SHP77 treated with DMSO at 0.1 percent for 48 hours (cell line): ENCODE measurements around the gene SLC22A31.
A peak's percentile ranks its signal among the peaks of the same experiment; 100 is the strongest.
"Not testable (repeated sequence)": the region's sequence is repeated elsewhere in the genome, so short reads cannot be mapped to it uniquely, and the experiment has no call there.

ENCODE experiments used
- DNase-seq: peaks from one replicate; lab custom pipeline; 2025; lab: John Stamatoyannopoulos, UW

The SLC22A31 gene

DNA sequence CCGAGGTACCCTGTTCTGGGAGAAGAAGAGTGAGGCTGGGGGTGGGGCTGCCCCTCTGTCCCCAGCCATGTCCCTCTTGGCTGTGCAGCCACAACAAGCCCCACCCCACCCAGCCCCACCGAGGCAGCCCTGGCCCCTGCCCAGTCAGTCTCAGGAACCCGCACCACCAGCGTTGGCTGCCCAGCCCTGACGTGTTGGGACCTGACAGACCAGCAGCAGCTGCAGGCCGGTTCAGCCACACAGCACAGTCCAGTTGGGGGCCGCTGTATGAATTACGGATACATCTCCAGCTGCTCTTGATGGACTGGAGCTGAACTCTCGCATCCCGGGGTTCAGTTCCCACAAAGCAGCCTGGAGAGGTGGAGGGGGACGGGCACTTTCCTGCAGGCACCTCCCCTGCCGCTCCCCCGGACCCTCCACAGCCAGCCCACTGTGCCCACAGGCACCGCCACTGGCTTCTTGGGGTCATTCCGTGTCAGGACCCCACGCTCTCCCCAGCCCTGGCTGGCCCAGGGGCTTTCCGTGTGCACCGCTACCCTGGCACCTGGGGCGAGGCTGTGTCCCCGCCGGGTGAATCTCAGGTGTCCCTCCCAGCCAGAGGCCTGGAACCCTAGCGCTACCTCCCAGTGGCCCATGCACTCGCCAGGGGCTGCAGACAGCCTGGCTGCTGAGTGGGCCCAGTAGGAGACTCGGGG is 21.7 kb downstream of the SLC22A31 start:
- DNase-seq, result no peak

DNA sequence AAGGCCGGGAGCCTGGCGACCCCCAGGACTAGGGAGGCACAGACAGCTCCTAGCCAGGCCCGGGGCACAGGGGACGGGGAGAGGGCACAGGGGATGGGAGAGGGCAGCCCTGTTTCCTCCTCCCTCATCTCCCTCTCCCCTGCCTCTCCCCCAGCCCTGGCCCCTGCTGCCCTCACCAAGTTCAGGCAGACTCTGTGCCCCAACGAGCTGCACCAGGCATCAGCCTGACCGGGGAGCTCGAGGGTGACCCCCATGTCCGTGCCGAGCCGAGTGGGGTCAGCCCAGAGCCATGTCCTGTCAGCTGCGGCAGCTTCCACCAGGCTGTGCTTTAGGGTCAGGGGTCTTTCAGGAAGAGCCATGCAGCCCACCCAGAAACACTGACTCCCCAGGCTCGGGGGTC is 22.8 kb downstream of the SLC22A31 start:
- no peak for DNase-seq

DNA sequence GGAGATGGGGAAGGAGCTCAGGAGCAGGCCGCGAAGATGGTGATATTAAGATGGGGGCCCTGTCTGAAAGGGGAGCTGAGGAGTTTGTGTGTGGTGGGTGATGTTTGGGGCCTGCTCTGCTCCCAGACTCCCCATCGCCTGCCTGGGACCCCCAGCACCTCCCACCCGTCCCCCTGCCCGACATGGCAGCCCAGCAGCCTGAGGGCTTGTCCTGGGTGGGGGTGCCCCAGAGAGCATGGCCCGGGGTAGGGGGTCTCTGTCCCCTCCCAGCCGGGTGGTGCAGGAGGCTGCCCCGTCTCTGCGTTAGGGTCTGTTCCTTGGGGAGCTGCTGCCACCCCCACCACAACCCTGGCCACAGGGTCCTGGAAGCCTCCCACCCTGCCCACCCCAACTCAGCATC is 23.6 kb downstream of the SLC22A31 start:
- no peak for DNase-seq

DNA sequence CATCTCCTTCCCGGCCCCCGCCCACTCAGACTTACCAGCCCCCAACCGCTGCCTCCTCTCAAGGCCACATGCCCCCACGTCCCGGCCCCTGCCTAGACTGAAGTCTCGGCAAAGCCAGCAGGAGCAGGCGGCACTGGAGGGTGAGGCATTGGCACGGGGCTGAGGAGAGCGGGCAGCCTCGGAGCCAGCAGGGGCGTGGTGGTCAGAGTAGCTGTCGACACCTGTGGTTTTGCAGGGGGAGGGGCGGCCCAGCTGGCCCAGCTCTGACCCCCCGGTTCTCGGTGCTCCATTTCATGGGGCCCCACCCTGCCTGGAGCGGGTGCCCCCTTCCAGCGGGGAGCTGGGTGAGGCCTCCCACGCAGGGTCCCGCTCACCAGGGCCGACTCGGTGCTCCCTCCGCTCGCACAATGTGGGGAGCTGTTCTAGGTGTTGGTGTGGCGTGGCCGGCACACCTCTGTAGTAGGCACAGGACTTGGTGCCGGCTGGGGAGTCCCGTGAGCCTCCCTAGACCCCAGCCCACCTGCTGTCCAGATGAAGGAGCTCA is 24.1 kb downstream of the SLC22A31 start:
- DNase-seq, result no peak

DNA sequence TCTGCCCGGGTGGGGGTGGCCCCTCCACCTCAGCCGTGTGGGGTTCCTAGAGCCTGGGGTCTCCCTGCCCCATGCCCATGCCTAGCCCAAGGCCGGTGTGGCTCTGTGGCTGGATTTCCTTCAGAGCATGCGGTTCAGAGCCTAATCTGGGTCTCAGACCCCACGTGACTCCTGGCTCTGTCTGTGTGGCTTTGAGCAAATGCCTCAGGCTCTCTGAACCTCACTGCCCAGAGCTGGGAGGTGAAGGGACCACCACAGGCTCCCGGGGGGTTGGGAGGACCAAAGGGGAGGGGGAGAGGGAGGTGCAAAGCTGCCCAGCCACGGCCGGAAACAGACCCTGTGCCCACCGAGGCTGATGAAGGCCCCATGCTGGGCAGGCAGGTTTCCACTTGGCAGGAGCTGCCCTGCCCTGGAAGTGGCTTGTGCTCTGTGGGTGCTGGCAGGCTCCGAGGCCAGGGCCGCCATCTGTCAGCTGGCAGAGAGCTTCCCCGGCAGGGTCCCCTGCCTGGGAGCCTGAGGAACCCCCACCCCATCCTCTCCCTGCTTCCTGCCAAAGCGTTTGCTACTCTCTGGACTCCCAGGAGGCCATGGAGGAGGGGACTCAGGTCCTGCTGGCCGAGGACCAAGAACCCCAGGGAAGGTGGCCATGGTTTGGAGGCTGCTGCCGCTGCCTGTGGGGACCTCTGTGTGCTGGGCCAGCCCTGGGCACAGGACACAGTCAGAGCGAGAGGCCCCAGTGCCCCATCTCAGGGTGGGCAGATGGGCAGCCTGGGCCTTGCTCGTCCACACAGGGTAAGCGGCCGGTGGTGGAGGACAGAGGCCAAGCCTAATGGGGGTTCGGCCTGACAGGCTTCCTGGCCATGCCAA is 24.8 kb downstream of the SLC22A31 start:
- no peak for DNase-seq

DNA sequence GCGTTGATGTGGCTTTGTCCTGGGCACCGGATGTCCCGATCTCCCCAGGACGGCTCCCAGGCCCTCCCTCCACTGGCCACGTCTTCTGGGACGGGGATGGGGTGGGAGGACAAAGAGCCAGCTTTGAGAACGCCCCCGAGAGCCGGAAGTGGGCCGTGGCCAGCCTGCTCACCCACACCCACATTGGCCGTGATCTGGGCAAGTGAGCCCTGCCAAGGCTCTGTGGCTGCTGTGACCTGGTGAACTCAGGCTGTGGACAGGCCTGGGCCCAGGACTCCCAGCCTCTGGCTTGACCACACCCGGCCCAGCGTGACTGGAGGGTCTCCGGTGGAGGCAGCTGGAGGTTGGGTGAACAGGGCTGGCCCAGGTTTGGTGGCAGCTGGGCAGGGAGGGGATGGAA is 25.5 kb downstream of the SLC22A31 start:
- no peak for DNase-seq

DNA sequence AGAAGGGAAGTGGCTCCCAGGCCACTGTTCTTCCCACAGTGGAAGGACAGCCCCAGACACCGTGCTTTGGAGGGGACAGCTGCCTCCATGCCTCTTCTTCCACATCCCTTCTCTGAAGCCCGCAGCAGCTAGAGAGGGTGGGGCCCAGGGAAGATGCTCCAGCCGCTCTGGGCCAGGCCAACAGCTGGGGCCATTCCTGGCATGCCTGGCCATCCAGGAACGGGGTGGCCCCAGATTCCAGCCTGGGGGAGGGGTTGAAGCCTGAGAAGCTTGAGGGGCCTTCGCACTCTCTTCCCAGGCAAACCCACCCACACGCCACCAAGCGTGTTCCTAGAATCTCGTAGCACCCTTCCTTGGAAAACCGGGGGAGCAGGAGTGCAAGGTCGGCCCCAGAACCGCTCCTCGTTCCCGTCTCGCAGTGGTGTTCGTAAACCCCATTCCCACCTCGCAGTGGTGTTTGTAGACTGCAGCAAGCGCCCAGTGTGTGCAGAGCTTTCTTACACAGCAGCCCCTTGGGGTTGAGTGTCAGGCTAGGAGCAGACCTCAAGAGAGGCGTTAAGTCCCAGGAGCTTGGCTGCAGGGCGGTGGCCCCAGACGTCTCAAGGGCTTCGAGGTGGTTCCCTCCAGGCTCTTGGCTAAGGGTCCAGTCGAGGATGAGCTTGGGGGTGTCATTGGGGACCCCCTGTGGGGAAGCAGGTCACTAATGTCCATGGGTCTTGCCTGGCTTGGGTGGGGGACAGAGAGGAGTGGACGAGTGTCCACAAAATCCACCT is 26.1 kb downstream of the SLC22A31 start:
- DNase-seq, result no peak

DNA sequence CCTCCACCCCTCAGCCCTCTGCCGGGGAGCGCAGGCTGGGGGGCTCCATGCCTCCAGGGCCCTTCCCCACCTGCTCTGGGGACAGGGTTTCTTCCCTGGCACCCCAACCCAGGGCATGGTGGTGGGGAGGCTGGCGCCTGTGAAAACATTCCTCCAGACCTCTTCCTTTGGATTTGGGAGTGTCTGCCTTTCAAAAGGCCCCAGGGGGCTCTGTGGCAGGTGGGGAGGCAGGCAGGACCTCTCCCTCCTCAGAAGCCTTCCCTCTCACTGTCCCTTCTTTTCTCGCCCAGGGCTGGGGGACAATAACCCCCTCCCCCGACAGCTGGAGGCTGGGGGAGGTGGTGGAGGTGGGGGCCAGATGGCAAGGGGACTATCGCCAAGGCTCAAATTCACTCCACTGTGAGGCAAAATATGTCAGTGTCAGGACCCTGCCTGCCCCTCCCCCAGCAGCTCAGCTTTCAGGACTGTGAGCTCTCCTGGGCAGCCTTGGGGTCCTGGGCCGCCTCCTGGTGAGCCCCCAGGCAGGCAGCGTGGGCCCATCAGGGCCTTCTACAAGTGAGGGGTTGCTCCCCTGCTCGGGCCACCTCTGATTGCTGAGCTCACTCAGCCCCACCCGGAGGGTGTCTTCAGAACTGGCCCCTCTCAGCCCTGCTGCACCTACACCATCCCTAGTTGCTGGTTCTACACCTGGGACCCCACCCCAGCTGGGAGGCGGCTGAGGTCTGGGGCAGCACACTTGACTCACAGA is 27.0 kb downstream of the SLC22A31 start:
- DNase-seq, result no peak

DNA sequence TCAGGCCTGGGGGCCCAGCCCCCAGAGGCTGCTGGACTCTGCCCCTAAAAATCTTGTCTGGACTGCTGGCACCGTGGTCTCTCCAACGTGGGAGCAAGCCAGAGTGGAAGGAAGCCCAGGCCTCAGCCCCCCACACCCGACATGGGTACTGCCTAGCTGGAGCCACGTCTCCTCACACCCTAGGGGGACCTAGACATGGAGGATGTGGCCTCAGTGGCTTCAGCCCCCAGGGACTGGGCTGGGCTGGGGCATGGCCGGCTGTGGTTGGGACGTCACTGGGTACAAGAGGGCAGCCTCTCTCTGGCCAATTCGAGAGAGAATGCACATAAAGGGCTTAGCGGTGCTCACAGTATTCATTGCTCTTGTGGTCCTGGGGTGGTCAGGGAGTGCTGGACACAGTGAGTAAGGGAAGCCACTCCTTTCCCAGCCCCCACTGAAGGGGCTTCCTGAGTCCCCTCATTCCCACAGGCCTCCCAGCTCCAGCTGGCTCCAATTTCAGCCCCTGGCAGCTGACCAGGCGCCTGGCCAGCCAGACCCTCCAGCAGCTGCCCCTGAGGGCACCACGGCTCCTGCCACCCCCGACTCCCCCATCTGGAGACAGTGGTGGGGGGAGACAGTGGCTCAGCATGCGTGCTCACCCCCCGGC is 27.7 kb downstream of the SLC22A31 start:
- no peak for DNase-seq

DNA sequence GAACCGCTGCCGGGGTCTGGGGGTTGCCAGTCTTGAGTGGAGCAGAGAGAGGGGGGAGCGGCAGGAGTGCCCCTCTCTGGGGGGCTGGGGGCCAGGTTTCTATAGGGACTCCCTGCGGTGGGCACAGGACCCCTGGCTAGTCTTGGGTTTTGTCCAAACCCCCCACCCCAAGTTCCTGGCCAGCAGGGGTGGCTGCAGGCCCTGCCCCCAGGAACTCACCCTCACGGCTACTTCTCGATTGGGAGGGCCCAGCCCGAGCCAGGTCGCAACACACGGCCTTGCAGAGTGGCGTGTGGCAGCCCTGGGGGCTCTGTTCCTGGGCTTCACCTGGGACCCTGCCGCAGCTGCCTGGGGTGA is 28.2 kb downstream of the SLC22A31 start:
- DNase-seq, result no peak

DNA sequence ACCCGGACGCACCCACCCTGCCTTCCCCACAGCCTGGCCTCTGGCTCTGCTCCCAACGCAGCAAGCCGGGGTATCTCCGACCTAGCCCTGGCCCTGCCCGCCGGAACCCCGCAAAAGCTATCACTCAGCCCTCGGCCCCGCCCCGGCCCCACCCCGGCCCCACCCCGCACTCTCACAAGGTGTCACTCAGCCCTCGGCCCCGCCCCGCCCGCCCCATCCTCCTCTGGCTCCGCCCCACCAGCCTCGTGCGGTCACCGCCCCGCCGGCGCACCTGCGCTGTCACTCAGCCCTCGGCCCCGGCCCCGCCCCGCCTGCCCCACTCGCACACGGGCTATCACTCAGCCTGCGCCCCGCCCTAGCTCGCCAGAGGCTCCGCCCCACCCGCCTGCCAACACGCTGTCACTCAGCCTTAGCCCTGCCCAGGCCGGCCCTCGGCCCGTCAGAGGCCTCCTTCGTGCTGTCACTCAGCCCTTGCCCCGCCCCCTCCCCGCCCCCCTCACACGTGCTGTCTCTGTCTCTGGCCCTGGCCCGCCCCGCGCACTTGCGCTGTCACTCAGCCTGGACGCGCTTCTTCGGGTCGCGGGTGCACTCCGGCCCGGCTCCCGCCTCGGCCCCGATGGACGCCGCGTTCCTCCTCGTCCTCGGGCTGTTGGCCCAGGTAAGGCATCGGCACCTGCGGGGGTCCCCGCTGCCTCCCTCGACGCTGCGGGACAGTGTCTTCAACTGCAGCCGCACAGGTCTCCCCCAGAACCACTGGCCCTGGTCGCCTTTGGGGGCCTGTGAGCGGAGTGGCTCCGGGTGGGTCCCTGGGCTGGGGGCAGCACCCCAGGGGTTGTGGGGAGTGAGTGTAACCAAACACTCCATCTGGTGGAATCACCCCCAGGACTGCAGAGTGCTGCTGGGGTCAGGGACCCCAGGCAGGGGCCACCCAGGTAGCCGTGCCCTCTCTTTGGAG is 28.8 kb downstream of the SLC22A31 start, which contains the start of gene CDH15:
TSS of gene CDH15 (plus strand) at position 533 of the 955 bp plus-strand sequence. CDS start at position 617, 84 bp downstream.
- peak; percentile 83 for DNase-seq

DNA sequence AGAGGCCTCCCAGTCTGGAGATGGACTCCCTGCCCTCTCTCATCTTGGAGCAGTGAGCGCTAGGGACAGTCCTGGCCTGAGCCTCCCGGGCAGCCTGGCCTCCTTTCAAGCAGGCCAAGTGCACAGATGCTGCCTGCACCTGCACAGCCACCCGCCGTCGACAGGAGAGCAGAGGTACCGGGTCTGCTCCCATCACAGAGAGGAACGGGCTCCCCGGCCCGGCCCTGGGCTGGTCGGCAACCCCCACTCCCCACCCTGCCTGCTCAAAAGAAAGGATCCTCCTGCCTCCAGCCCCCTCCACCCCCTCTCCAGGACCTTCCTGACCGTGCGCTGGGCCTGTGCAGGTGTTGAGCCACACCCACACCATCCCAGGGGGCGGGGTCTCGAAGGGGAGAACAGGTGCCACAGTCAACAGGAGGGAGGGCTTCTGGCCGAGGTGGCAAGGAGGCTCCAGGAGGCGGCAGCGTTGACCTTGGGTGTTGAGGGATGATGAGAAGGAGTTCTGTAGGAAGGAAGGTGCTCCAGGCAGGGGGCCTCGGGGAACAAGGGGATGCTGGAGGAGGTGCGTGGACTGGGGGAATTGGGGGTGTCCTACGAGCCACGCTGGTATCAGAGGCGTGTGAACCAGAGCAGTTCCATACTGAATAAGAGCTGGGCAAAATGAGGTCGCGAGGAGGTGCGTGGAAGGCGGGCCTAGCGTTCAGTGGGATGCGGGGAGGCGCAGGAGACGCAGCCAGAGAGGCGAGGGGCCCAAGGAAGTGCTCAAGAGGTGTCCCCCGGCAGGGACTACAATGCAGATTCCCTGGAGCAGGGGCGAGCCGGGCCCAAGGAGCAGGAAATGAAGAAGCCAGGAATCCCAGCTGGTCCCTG is 29.8 kb downstream of the SLC22A31 start:
- DNase-seq, result no peak

DNA sequence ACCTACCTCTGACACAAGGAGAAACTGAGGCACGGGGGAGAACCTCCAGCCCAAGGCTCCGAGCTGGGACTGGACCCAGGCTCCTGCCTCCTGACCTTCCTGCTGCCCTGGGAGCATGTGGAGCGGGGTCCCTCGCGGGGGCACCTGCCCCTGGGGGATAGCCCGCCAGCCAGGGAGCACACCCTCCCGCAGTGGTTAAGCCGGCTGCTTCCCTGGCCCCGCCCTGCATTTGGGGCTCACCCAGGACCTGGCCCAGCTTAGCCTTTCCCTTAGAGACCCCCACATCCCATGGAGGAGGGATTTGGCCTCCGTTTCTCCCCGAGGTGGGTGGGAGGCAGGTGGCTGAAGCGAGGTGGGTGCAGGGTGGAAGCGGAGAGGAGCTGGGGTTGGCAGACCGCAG is 30.6 kb downstream of the SLC22A31 start:
- no peak for DNase-seq

DNA sequence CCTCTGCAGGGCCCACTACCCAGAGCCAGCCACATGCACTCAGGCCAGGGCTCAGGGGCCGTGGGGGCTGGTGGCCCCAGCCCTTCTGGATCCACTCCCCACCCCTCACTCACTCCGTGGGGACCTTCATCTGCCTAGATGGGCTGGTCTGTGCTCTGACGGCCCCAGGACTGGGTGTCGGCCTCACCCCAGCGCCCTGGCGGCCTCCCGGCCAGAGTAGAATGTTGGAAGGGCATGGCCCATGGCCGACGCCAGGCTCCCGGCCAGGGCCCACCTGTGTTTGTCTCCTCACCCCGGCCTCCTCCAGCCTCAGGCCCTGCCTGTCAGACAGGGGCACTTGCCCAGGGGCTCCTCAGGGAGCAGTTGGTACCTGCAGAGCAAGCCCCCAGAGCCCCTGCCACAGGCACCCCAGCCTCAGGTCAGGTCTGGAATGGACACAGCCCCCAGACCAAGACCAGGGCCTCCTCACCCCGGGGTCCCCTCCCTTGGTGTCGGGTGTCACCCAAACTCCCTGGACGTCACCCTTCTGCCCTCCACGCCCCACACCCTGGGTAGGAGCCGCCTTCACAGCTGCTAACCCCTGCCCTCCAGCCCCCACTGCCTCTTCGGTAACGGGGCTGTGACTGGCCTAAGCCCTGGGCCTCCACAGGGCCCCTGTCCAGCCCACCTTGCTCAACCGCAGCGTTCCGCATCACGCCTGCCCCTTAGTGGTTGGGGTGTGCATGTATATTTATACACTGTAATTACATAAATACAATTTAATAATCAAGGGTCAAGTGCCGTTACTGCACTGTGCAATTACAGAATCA is 31.8 kb downstream of the SLC22A31 start:
- no peak for DNase-seq

DNA sequence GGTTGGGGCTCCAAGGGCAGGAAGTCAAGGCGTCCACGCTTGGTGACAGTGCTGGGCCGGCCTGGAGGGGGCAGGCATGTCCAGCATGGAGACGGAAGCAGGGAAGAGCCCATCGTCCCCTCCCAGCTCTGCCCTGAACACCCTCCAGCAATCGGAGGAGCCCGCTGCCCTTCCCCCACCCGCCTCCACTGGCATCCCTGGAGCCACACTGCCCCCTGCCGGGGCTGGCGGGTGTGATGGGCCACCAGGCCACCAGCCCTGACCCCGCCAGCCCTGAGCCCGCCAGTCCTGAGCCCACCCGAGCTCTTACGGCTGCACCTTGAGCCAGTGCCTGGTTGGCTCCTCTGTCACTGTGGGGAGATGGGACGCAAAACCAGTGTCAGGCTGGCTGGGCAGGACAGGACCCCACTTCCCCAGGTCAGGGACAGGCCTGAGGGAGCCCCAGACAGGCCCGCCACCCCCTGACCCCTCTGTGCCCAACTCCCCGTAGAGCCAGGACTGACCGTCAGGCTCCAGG is 32.9 kb downstream of the SLC22A31 start:
- peak; percentile 27 for DNase-seq

DNA sequence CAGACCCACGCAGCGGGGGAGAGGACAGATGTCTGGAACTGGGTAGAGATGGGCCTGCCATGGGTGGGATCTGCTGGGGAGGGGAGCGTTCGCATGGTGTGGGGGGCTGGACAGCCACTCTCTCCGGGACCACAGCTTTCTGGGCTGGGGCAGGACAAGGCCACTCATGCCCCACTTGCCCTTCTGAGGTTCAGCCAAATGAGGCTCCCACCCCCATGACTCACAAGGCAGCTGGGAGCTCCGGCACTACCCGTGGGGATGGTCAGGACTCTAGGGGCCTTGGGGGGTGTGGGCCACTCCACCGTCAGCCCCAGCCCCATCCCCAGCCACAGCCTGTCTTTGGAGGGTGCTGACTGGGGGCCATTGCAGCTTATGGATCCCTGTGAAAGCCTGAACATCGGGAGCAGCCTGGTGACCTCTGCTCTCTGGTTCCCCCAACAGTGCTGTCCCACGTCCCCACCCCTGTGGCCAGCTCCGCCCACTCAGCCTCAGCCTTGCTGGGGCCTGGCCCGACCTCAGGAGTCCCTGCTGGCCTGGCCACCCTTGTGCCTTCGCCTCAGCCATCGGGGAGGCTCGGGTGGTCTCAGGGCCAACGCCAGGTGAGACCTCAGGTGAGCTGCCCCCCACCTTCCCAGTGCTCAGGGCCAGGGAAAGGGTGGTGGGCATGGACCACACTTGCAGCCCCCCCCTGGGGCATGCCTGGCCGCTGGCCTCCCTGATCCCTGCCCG is 33.5 kb downstream of the SLC22A31 start:
- no peak for DNase-seq

DNA sequence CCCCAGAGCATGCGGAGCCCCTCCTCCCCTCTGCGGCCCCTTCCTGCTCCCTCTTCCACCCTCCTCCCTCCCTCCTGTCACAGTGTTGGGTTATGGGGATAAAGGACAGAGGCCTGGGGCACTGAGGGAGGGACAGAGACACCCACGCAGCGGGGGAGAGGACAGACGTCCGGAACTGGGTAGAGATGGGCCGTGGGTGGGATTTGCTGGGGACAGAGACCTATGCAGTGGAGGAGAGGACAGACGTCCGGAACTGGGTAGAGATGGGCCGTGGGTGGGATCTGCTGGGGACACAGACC is 34.7 kb downstream of the SLC22A31 start:
- not testable (repeated sequence) for DNase-seq
